ENCODE data around the gene MKNK2.
A peak's percentile ranks its signal among the peaks of the same experiment; 100 is the strongest.
"Not testable (repeated sequence)": the region's sequence is repeated elsewhere in the genome, so short reads cannot be mapped to it uniquely, and the experiment has no call there.

The MKNK2 gene

DNA sequence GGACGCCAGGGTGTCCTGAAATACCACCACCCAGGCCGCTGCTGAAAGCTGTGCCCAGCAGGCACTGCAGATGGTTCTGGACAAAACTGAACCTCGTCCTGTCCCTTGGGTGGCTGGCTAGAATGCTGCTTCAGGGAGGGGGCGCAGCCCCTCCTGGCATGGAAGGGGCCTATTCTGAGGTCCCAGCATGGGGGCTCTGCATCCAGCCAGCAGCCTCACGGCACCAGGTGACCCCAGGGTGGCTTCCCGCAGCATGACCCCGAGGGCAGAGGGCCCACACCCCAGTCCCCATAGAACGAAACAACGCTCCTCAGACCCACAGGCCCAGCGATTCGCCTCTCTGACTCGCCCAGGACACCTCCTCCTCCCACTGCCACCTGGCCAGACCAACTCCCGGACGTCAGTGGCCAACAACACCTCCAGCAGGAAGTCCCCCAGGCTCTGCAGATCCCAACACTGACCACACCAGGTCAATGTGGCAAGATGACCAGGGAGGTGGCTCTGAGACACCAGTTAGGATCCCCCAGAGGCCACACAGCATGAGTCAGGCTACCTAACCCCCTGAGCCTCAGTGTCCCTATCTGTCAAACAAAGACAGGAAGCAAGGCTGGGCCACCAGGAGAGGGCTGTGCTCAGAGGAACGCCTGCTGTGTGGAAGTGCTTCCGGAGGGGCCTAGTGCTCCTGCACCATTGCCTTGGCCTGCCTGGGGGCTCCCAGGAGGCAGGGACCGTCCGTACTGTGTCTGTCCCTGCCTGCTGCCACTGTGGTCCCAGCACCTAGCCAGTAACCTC, 6.1 kb downstream of the MKNK2 start:
- no peak for DNase-seq (ENCODE audit: low read depth, low spot score)

DNA sequence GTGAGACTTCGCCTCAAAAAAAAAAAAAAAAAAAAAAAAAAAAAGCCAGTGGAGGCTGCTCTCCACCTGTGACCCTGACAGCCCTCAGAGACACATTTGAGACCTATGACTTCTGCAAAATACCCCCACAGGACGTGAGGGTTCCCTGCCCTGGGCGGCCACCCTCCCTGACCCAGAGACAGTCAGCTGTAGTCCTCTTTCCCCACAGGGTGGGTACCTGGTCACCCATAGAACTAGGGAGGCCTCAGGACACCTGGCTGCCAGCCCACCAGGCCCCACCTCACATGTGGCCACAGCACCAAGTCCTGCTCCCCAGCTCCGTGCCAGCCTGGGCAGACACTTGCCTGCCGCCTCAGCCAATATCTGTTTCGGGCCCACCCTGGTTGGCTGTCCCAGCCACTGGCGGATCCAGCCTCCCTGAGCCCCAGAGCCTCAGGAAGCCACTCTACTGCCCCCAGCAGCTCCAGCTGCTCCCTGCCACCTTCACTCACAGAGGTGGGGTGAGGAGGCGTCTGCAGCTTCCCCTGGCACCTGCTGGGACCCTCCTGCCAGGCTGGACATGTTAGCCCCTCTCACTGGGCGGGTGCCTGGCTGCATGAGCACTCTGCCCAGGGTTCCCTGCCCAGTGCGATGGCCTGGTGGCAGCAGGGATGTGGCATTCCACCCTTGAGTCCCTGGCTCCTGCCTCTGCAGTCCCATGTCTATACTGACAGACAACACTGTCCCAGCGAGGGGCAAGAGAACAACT, 6.9 kb downstream of the MKNK2 start:
- DNase-seq (ENCODE audit: low read depth, low spot score) = no peak

DNA sequence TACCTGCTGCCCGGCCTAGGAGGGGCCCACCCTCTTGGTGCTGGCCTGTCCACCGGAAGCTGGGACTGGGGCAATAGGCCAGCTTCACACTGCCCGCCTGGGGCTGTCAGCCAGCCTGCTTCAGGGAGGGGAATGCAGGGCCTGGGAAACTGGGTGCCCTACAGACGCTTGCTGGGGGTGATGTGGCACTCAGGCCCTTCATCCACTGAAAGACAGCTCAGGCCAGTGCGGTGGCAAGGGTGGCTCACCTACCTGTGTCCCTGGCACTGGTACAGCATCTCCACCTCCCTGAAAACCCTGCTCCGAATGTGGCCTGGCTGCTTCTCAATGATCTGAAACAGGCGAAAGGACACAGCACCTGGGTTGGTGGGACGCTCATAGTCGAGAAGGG, 7.8 kb downstream of the MKNK2 start:
- no peak for DNase-seq (ENCODE audit: low read depth, low spot score)

DNA sequence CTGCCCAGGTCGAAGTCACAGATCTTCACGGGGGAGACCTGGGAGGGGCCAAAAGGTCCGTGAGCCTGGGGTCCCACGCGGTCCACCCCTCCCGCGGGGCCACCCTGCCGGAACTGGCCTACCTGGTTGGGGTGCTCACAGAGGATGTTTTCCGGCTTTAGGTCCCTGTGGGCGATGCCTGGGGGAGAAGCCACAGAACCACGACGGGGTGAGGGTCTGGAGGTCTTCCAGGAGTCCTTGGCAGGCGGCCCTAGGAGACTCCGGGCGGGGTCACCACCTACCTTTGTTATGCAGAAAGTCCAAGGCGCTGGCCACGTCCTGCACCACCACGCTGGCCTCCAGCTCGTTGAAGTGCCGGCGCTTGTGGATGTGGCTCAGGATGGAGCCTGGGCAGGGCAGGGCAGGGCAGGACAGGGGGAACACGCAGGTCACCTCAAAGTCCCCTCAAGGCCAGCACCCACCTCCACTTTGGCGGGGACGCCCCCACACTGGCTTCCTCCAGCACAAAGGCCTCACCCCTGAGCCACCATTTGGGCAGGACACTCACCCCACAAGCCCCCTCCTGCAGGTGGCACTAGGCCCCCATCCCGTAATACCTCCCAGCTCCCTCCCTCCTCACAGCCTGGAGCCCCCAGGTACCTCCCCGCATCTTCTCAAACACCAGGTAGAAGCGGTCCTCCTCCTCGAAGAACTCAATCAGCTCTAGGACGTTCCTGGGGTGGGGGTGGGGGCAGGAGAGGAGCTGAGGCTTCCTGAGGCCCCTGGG, 8.4 kb downstream of the MKNK2 start:
- DNase-seq (ENCODE audit: low read depth, low spot score) = no peak

DNA sequence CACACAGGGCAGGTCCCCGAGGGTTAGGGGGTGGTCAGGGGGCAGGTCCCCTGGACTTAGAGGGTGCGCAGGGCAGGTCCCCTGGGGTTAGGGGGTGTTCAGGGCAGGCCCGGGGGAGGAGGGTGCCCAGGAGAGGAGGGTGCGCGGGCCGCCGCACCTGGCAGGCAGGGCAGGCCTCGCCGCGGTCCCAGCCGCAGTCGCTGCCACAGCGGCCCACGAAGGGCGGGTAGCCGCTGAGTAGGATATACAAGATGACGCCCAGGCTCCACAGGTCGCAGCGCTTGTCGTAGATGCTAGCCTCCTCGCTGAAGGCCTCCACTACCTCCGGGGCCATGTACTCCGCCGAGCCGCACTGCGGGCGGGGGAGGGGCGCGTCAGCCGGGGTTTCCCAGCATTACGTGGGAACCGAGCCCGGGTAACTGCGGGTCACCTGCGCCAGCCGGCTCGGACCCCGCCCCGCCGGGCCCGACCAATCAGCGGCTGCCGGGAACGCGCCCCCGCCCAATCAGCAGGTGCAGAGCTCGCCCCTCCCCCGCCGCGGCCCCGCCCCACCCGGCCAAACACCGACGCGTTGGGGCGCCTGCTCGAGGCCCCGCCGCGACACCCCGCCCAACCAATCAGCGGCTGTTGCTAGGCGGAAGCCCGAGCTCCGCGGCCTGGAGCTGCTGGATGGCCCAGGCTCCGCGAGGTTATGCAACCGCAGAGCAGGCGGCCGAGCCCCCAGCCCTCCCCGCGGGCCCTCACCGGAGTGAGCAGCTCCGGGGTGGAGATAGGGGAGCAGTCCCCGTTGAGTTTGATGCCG, 9.2 kb downstream of the MKNK2 start:
- DNase-seq (ENCODE audit: low read depth, low spot score) = peak; percentile 99

DNA sequence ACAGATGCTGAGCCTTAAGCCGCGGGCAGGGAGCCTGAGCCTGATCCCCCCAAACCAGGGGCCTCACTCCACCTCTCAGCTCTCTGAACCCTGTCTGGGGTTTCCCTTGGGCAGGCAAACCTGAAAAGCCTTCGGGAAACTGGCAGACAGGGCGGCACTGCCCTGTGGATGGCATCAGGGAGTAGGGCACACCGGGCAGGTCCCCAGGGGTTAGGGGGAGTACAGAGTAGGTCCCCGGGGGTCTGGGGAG, 9.7 kb downstream of the MKNK2 start:
- DNase-seq (ENCODE audit: low read depth, low spot score) = no peak

DNA sequence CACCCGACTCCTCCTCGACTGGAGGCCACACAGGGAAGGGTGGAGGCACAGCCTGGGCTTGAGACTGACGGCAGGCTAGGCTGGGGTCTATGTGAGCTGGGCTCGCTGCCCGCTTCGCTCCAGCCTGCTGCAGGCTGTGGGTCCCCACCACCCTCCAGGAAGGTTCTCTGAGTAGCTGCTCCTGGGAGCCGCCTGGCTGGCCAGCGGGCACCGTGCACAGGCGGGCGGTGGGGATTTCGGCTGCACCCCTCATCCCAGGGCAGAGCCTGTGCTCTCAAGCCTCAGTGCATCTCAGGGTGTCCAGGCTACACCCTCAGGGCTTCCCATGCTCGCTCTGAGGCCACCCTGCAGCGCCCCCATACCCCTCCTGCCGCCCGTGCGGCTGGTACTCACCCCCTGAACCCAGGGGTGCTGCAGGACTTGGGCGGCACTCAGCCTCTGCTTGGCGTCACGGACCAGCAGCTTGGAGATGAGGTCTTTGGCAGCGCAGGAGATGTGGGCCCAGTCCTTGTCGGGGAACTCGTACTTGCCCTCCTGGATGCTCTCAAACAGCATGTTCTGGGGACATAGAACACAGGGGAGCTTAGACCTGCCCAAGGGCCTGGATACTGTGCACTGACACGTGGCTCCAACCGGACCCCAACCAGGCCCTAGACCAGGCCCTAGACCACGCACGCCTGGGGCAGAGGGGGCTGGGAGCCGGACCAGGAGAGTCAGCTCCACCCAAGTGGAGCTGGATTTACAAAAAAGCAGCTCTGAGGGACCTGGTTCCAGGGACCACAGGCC, 10.2 kb downstream of the MKNK2 start:
- no peak for DNase-seq (ENCODE audit: low read depth, low spot score)

DNA sequence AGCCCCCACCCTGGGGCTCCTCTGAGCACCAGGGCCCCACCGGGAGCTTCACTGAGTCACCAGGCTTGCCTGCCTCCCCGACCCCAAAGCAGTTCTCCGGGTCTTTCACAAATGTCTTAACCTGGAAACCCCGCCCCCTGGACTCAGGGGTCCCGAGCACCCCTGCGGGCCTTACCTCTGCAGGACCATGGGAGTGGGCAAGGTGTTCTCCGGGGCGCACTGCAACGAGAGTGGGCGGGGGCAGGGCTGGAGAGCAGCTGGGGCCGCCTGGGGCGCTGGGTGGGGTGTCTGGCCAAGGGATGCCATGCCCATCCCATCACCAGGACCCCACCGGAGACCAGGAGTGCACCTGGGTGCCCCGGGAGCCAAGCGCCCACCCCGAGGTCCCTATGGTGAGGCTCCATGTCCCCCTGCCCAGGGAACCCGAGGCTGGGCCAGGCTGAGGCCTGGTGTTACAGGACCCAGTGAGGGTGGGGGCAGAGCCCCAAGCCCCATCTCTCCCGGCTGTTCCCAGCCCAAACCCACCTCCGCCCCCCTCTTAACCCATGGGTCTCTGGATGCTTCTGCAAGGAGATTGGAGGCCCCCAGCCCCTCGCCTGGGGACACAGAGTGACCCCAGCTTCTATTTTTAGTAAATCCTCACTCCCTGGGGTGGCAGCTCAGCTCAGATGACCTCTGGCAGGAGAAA, 10.9 kb downstream of the MKNK2 start:
- DNase-seq (ENCODE audit: low read depth, low spot score) = no peak

DNA sequence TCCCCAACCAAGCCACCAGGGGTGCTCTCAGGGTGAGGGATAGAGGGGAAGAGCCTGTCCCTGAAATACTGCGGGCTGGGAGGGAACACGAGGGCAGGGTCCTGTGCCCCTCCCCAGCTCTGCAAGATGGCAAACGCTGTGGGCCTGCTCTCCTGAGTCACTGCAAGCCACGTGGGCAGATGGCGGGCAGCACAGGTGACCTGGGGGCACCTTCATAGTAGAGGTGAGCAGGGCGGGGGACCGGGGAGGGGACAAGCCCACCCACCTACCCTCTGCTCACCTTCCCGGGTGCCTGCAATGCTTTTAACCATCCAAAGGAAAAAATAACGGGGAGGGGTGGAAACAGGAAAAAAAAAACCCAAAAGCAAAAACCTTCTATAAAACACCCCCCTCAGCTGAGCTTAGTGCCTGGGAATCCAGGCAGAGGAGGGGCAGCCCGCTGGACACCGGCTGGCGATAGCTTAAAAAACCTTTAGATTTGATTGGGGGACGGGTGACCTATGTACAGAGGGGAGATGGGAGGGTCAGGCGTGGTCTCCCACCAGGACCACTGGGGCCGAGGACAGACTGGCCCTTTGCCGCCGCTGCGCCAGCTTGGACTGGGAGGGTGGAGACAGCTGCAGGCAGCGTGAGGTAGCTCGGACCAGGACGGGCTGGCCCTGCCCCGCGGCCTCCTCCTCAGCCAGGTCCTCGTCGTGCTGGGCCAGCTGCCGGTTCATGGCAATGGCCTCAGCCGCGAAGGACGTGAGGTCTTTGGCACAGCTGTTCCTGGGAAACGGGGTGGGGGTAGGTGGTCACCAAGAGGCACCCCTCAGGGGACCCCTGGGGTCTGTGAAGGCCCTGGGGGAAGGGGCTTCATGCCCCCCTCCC, 11.7 kb downstream of the MKNK2 start:
- DNase-seq (ENCODE audit: low read depth, low spot score) = no peak

DNA sequence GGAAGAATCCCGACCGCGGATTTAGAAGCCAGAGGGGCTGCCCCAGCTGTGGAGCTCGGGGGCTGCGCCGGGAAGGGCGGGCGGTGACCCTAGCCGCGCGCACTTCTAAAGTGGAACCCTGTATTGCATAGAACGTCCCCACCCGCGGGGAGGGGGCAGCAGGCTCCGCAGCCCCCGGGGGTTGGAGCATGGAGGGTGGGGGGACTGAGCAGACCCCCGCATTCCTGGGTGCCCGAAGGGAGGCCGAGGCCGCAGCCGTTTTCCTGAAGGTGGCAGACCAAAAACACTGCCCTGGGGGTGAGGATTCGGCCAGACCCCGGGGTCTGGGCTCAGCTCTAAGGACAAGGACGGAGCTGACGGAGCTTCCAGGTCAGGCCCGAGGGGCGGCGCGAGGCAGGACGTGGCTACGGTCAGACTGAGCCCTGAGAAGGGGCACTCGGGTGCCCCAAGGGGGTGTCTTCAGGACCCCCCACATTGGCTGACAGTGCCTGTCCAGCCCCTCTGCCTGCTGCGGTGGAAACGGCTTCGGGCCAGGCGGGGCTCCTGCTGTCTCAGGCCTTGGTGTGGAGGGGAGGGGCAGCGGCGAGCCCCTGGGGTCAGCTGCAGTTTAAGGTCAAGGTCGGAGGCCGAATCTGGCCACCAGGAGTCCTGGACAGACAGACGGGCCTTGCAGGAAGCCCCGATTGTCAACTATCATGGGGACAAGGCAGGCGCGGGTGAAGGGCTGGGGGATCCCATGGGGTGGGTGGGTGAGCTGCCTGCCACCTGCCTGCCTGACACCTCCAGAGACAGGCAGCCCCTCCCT, 12.6 kb downstream of the MKNK2 start:
- no peak for DNase-seq (ENCODE audit: low read depth, low spot score)

DNA sequence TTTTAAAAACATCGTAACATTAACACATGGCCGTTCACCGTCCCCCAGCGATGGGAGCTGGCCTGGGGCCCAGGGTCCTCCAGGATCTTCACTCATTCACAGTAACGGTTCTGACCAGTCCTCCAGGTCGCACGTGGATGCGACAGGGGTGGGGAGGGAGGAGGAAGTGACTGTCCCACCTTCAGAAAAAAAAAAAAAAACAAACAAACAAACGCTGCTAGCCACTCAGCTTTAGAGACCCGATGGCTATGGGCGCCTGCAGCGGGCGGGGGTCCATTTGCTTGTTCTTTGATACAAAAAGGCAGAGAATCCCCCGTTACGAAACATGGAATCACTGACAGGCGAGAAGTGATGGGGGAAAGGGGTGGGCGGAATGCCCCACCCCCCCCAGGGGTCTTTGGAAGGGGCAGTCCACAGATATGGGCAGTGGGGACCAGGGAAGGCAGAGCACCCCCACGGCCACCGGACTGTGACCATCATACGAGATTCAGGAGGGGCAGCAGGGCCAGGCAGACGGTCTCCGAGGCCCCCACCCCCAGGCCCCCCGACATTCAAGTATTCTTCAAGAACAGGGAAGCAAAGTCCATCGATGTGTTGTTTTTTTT, 13.3 kb downstream of the MKNK2 start:
- DNase-seq (ENCODE audit: low read depth, low spot score) = no peak

DNA sequence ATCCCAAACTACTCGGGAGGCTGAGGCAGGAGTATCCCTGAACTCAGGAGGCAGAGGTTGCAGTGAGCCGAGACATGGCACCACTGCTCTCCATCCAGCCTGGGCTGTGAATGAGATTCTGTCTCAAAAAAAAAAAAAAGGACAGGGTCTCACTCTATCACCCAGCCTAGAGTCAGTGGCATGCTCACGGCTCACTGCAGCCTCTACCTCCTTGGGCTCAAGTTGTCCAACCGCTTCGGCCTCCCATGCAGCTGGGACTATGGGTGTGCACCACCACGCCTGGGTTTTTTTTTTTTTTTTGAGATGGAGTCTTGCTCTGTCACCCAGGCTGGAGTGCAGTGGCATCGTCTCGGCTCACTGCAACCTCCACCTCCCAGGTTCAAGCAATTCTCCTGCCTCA, 14.6 kb downstream of the MKNK2 start:
- DNase-seq (ENCODE audit: low read depth, low spot score) = no peak

DNA sequence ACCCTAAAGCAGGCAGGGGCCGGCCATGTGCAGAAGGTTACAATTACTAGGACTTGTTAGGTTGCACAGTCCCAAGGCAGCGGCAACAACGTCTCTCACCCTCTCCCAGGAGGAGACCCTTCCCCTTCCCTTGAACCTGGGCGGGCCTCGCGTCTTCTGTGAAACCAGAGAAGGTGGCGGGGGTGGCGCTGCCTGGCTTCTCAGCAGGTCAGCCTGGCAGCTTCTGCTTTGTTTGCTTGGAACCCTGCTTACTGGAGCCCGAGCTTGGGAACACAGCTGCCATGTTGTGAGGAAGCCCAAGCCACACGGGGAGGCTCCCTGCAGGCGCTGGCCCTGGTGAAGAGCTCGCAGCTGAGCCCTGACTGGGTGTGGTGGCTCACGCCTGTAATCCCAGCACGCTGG, 15.5 kb downstream of the MKNK2 start:
- no peak for DNase-seq (ENCODE audit: low read depth, low spot score)

DNA sequence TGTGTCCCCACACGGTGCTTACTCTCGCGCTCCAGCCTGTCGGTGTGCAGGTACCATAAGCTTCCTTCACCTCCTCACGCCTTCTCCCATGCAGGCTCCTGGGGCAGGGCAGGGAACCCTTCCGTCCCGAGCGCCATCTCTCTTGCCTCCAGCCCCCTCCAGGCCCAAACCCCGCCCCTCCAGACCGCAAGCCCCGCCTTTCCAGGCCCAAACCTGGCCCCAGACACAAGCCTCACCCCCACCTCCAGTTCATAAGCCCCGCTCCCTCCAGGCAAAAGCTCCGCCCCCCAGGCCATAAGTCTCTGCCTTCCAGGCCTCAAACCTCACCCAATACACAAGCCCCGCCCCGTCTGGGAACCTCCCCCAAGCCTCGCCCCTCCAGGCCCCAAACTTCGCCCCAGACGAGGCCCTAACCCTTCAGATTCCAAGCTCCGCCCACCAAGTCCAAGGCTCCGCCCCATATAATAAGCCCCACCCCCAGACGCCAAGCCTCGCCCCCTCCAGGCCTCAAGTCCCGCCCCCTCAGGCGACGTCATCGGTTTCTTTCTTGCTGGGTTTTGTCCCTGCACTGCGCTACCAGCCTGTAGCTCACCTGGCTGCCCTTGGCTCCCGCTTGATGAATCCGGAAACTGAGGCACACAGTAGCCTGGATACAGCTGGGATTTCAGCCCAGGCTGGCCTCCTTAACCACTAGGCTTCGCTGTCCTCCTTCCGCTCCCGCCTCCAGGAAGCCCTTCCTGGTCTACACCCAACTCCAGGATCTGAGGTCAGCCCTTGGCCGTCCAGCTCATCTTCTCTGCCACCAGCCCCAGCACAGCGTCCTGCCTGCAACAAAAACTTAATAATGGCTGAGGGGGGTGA, 16.1 kb downstream of the MKNK2 start:
- DNase-seq (ENCODE audit: low read depth, low spot score) = no peak

DNA sequence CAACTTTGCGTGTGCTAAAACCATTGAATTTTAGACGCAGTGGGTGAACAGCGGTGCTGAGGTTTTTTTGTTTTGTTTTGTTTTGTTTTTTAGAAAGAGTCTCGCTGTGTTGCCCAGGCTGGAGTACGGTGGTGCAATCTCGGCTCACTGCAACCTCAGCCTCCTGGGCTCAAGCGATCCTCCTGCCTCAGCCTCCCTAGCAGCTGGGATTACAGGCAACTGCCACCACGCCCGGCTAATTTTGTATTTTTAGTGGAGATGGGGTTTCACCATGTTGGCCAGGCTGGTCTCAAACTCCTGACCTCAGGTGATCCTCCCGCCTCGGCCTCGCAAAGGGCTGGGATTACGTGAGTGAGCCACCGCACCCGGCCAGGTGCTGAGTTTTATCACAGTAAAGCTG, 16.8 kb downstream of the MKNK2 start:
- DNase-seq (ENCODE audit: low read depth, low spot score) = not testable (repeated sequence)

DNA sequence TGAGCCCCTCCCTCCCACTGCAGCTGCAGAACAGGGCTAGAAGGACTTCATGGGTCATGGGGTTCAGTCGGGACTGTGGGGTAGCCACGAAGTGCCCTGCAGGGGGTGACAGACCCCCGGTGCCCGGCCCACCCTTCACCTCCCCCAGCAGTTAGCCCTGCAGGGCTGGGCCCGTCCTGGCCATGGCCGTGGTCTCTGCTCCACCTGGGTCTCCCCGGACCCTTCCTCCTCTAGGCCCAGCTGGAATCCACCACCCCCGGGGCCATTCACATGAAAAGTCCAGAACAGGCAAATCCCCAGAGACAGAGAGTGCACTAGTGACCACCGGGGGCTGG, 17.3 kb downstream of the MKNK2 start:
- no peak for DNase-seq (ENCODE audit: low read depth, low spot score)

DNA sequence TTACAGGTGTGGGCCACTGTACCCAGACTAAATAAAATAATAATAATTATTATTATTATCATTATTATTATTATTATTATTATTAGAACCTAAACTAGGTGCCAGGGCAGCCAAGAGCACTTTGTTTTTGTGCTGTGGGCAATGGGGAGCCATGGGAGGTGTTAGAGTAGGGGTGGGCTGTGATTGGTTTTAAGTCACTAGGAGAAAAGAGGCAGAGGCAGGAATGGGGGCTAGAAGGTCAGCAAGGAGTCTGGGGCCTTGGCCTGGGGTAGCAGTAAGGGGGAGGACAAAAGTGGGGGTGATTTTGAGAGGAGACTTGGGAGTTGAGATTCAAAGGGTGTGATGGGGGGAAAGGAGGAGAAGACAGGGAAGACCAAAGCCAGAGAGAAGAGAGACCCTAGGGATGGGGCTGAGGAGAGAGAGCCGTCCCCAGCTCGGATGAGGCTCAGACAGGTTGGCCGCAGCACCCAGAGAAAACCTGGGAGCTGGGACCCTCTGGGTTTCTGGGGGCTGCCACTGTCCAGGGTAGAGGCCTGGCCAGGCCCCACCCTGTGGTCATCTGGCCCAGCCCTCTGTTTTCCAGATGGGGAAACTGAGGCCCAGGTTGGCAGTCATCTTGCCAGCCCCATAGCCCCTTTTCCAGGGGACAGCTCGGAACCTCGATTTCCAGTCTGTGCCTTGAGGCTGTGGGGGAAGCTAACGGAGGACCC, 17.8 kb downstream of the MKNK2 start:
- DNase-seq (ENCODE audit: low read depth, low spot score) = no peak

Measured in activated naive CD8-positive, alpha-beta T cell treated with anti-CD3 and anti-CD28 coated beads, Interleukin-2, amount 50 U/mL, for 16 hours (primary cell).